Measurements from ENCODE around the gene MX1.

GRCh38 chr21:41447356-41447755 is 21.3 kb downstream of the MX1 start:
- no peak for TF ChIP-seq CTCF (IDR thresholded peaks at IDR 0.05; ENCODE audit: low read depth, low read length, poor library complexity, severe bottlenecking)
- no peak for TF ChIP-seq EZH2phosphoT487 (IDR thresholded peaks at IDR 0.05; ENCODE audit: borderline replicate concordance, low read length)

All from DOHH2 (cell line).